NCI-H1048 (cell line): ENCODE data around the gene MND1.
"Not testable (repeated sequence)": the region's sequence is repeated elsewhere in the genome, so short reads cannot be mapped to it uniquely, and the experiment has no call there.

Source experiments
- DNase-seq: peaks from one replicate; lab custom pipeline; 2025; lab: John Stamatoyannopoulos, UW

MND1 gene

GRCh38 chr4:153440475-153440874 is 96.0 kb downstream of the MND1 start:
- no peak for DNase-seq

GRCh38 chr4:153447175-153447905 is 102.9 kb downstream of the MND1 start:
- DNase-seq: no peak

DNA sequence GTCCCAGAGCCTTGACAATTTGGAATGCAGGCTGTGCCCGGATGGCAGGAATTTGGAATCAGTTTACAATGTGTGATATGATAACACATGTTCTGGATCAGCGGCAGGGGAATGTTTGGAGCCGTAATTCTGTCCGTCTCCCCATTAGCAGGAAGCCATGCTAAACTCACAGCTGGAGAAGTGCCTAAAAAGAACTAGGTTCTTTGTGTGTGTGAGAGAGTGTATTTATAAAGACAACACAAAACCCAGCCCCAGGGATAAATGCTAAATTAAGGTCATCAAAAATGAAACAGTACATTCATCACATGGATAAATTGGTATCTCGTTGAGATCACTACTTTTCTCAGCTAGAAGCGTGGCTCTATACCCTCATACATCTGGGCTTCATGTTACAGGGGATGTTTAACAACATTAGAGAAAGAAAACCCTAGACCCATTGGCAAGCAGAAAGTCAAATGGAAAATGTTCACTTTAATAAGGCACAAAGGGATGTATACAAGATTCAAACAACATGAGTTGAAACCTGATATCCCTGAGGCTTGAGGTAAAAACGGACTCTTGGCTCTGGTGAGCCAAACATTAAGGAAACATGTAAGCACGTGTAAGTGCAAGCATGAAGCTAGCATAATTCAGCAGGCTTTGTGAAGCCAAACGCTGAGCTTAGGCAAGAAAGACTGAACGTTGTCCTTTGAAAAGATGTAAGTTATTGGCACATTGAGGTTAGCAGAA is 103.7 kb downstream of the MND1 start:
- no peak for DNase-seq

DNA sequence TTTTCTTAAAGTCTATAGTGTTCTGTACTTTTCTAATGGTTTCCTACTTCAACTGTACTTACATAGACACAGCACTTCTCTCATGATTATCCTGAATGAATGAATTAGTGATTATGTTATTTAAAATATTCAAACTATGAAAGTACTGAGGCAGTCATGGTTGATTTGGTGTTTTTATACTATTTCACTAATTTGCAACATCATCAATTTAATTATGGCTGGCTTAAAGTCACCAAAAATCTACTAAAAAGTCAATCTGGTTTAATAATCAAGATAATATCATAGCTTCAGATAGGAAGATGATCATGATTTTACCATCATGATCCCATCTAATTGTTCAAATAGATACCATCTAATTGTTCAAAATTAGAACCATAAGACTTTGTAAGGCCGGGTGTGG is 104.8 kb downstream of the MND1 start:
- no peak for DNase-seq

DNA sequence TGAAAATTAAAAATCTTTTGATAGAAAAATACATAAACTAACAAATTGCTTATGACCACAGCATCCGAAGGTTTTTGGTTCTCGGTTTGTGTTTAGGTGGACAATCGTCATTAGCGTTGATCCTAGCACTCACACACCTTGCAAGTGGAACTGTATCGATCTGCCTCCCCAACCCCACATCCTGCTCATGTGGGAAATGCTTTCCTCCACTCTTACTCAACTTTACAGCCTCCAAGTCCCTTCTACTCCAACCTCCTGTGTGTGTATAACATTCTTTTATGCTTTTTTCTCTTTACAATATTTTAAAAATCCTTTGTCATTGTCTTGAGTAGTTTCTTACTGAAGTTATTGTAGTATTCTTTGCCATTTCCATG is 106.0 kb downstream of the MND1 start:
- no peak for DNase-seq

GRCh38 chr4:153451145-153451544 is 106.7 kb downstream of the MND1 start:
- not testable (repeated sequence) for DNase-seq

DNA sequence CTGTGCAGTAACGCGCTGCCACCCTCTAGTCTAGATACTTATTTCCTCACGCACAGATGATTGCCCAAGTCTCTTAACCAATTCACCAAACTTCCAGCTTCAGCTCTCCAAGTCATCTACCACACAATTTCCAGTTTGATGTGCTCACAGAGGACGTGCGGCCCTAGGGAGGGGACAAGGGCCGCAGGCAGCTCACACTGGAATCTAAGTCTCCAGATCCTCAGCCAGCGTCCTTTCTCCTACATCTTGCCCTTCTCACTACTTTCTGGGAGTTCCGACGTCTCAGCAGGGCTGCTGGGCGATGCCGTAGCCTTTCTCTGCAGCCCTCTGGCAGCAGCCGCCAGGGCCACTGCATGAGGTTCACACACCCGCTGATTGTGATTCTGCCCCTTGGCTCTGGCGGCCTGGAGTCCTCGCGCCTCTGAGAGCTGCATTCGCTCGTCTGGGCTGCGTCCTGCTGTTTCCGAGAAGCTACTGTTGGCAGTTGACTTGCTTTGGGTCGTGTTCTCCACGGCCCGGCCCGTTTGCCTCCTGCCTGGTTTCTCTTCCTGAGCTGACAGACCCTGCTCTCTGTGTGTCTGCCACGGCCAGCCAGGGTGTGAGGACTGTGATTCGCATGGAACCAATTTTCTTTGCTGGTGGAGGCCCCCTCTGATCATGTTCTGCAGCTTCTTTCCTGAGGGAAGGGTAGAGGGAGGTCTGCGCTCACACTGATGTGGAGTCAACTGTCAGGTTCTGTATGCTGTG is 107.6 kb downstream of the MND1 start:
- DNase-seq: no peak

DNA sequence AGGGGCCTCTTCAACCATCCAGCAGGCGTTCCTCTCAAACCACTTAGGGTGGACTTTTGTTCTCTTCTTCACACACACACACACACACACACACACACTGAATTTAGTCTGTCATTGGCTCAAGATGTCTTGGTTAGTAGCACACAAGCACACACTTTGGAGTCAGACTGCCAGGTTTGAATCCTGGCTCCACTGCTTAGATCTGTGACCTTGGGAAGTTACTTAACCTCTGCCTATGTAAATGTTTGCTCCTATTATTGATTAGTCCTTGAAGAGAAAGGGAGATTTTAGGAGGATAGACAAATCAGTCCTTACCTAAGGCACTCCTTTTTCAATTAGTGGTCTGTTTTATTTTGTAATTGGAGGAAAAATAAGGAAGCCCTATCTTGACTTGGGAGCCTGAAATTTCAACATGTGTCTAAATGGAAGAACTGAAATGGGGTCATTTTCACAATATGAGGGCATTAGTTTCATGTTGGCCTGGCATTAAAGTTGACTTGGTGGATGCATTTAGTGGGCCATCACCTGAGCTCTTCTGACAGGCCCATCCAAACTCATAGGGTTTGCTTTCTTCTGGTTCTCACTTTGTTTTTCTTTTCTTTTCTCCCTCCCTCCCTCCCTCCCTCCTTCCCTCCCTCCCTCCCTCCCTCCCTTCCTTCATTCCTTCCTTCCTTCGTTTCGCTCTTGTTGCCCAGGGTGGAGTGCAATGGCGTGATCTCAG is 108.3 kb downstream of the MND1 start:
- no peak for DNase-seq

DNA sequence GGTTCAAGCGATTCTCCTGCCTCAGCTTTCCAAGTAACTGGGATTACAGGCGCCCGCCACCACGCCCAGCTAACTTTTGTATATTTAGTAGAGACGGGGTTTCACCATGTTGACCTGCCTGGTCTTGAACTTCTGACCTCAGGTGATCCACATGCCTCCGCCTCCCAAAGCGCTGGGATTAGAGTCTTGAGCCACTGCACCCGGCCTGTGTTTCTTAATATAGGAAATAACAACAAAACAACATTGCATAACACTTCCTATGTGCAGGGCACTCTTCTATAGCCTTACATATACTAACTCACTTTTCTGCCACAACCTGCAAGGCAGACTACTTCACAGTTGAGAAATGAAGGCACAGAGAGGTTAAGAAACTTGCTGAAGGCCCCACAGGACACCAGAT is 108.9 kb downstream of the MND1 start:
- DNase-seq: no peak

- no peak for DNase-seq
Measured at GRCh38 chr4:153458969-153459368, 114.5 kb downstream of the MND1 start.

- not testable (repeated sequence) for DNase-seq
Measured at GRCh38 chr4:153461549-153461948, 117.1 kb downstream of the MND1 start.

- DNase-seq: no peak
Measured at GRCh38 chr4:153464068-153464467, 119.6 kb downstream of the MND1 start.
